Embryonic facial prominence (tissue), 1 donor: ENCODE results near the gene CLDN2.
"Not testable (repeated sequence)": the region's sequence is repeated elsewhere in the genome, so short reads cannot be mapped to it uniquely, and the experiment has no call there.

Source experiments
- DNase-seq: peaks from one replicate; pipeline ENCODE4 v3.0.0-alpha.2; 2016; ENCODE audit errors: extremely low spot score

CLDN2 gene

GRCh38 chrX:106959901-106960300 lies 39.7 kb downstream of the CLDN2 start:
- DNase-seq = no peak

- no peak for DNase-seq
These were observed 42.9 kb downstream of the CLDN2 start for GRCh38 chrX:106963111-106963510.

GRCh38 chrX:106964290-106964689 lies 44.1 kb downstream of the CLDN2 start:
- no peak for DNase-seq

GRCh38 chrX:106966547-106966946 lies 46.3 kb downstream of the CLDN2 start:
- not testable (repeated sequence) for DNase-seq

GRCh38 chrX:106972896-106973295 lies 52.7 kb downstream of the CLDN2 start:
- no peak for DNase-seq

GRCh38 chrX:106973433-106974149 lies 53.4 kb downstream of the CLDN2 start:
- no peak for DNase-seq

- DNase-seq = no peak
These were observed 56.2 kb downstream of the CLDN2 start for GRCh38 chrX:106976416-106976815.
